H1 (cell line): ENCODE results near the gene AP4B1. TPM values are rescaled to one million over a fixed set of nuclear protein-coding genes. Genes with fewer than 3 reads are reported as not detected.

Experiments
- CTCF ChIA-PET: fragments of 300-600 bp; sonication (Branson Sonifier 250); formaldehyde crosslinking; loops from one replicate; lab custom pipeline; 2021; ENCODE audit not compliant: partially characterized antibody; lab: Charles Lee
- POLR2A ChIA-PET: fragments of 300-600 bp; sonication (Branson Sonifier 250); formaldehyde crosslinking; loops from one replicate; lab custom pipeline; 2021; ENCODE audit warnings: inconsistent platforms; ENCODE audit not compliant: partially characterized antibody; lab: Charles Lee
- DNase-seq, 2 experiments: peaks; one replicate each; pipeline versions ENCODE4 v3.0.0 to v3.0.0-alpha.2; 2010 to 2022; ENCODE audit warnings: low spot score in 2 of 2, low read depth in 1 of 2, mixed read lengths in 1 of 2
- FAIRE-seq: peaks from 2 replicates; lab custom pipeline; 2011; peaks lifted over from hg19 to GRCh38; lab: Jason Lieb, UNC
- H2AFZ ChIP-seq: 2 replicates; pipeline ENCODE4 v1.8.1; 2012; ENCODE audit warnings: low read length, inconsistent platforms
- H2AK5ac ChIP-seq: 2 replicates; pipeline ENCODE4 v1.6.1; 2013; ENCODE audit warnings: low read depth, low read length
- H2BK120ac ChIP-seq: replicated peaks from 2 replicates; pipeline ENCODE3; 2013; ENCODE audit warnings: low read depth, low read length, inconsistent platforms
- H2BK12ac ChIP-seq: 2 replicates; pipeline ENCODE4 v1.6.1; 2013; ENCODE audit warnings: low read depth, low read length
- H2BK15ac ChIP-seq: 2 replicates; pipeline ENCODE4 v1.6.1; 2013; ENCODE audit warnings: low read length
- H2BK20ac ChIP-seq: 2 replicates; pipeline ENCODE4 v1.6.1; 2013; ENCODE audit warnings: low read length
- H2BK5ac ChIP-seq: 2 replicates; pipeline ENCODE4 v1.6.1; 2013; ENCODE audit warnings: low read depth, low read length
- H3K14ac ChIP-seq: 2 replicates; pipeline ENCODE4 v1.6.1; 2013; ENCODE audit warnings: inconsistent platforms; ENCODE audit not compliant: insufficient read length
- H3K18ac ChIP-seq: 2 replicates; pipeline ENCODE4 v1.6.1; 2013; ENCODE audit warnings: low read length; ENCODE audit errors: extremely low read depth
- H3K23ac ChIP-seq: 2 replicates; pipeline ENCODE4 v1.6.1; 2013; ENCODE audit warnings: inconsistent platforms; ENCODE audit not compliant: insufficient read length
- H3K23me2 ChIP-seq: 2 replicates; pipeline ENCODE4 v1.6.1; 2013; ENCODE audit warnings: low read depth, low read length
- H3K27ac ChIP-seq: 2 replicates; pipeline ENCODE4 v1.6.1; 2011; ENCODE audit warnings: low read depth, low read length, inconsistent platforms
- H3K27me3 ChIP-seq, 4 experiments: replicated peaks in 1 of 4; 1 replicate in 1 of 4; 2 replicates in 3 of 4; pipeline versions ENCODE4 v1.6.1 to v1.8.1; 2011 to 2013; ENCODE audit warnings: low read length in 3 of 4, mild to moderate bottlenecking in 3 of 4, inconsistent platforms in 2 of 4, mixed read lengths in 2 of 4, moderate library complexity in 1 of 4; ENCODE audit not compliant: control insufficient read depth in 3 of 4, insufficient read depth in 3 of 4; ENCODE audit errors: extremely low read depth in 1 of 4
- H3K36me3 ChIP-seq, 4 experiments: 2 replicates each; pipeline versions ENCODE4 v1.6.1 to v1.8.1; 2011 to 2013; ENCODE audit warnings: mild to moderate bottlenecking in 4 of 4, low read length in 3 of 4, moderate library complexity in 2 of 4, control low read depth in 1 of 4, inconsistent platforms in 1 of 4; ENCODE audit not compliant: insufficient read depth in 4 of 4, control insufficient read depth in 2 of 4
- H3K4ac ChIP-seq: replicated peaks from 2 replicates; pipeline ENCODE3; 2013; ENCODE audit warnings: low read length, low read depth, mixed read lengths, inconsistent platforms; ENCODE audit not compliant: insufficient read length
- H3K4me1 ChIP-seq, 4 experiments: replicated peaks in 1 of 4; 1 replicate in 1 of 4; 2 replicates in 3 of 4; pipeline versions ENCODE4 v1.6.1 to v1.8.1; 2011 to 2013; ENCODE audit warnings: low read length in 3 of 4, inconsistent platforms in 2 of 4, mixed read lengths in 1 of 4; ENCODE audit not compliant: insufficient read depth in 4 of 4, control insufficient read depth in 3 of 4
- H3K4me2 ChIP-seq, 2 experiments: 2 replicates each; pipeline versions ENCODE4 v1.6.1 to v1.8.1; 2011 to 2013; ENCODE audit warnings: low read depth in 2 of 2, low read length in 2 of 2, control low read depth in 1 of 2, inconsistent platforms in 1 of 2, mild to moderate bottlenecking in 1 of 2; ENCODE audit not compliant: insufficient read depth in 1 of 2
- H3K4me3 ChIP-seq, 4 experiments: fragments of 200-600, 300-600 bp in 1 of 4; sonication (generic), shearing (Covaris generic), sonication (Bioruptor Twin) in 1 of 4; 2 replicates each; pipeline versions ENCODE4 v1.5.1 to v1.8.1; 2011 to 2016; ENCODE audit warnings: low read length in 4 of 4, low read depth in 3 of 4, control low read depth in 2 of 4, inconsistent platforms in 2 of 4, mild to moderate bottlenecking in 2 of 4, mixed read lengths in 1 of 4, moderate library complexity in 1 of 4; ENCODE audit not compliant: insufficient read depth in 2 of 4; ENCODE audit errors: extremely low read depth in 1 of 4
- H3K56ac ChIP-seq: replicated peaks from 2 replicates; pipeline ENCODE3; 2013; ENCODE audit warnings: low read depth, mild to moderate bottlenecking, mixed read lengths, low read length, inconsistent platforms; ENCODE audit not compliant: insufficient read length
- H3K79me1 ChIP-seq: 2 replicates; pipeline ENCODE4 v1.6.1; 2013; ENCODE audit warnings: low read depth, low read length, control low read depth
- H3K79me2 ChIP-seq, 2 experiments: 2 replicates each; pipeline versions ENCODE4 v1.6.1 to v1.8.1; 2012 to 2013; ENCODE audit warnings: low read length in 2 of 2, mild to moderate bottlenecking in 2 of 2, inconsistent platforms in 1 of 2; ENCODE audit not compliant: insufficient read depth in 2 of 2, control insufficient read depth in 1 of 2
- H3K9ac ChIP-seq, 4 experiments: replicated peaks in 1 of 4; 1 replicate in 1 of 4; 2 replicates in 3 of 4; pipeline versions ENCODE4 v1.6.1 to v1.8.1; 2011 to 2013; ENCODE audit warnings: low read depth in 3 of 4, low read length in 3 of 4, control low read depth in 2 of 4, mild to moderate bottlenecking in 2 of 4, moderate library complexity in 2 of 4, inconsistent platforms in 1 of 4; ENCODE audit errors: extremely low read depth in 1 of 4
- H3K9me3 ChIP-seq, 2 experiments: 2 replicates each; pipeline versions ENCODE4 v1.6.1 to v1.8.1; 2012 to 2013; ENCODE audit warnings: mild to moderate bottlenecking in 2 of 2, moderate library complexity in 2 of 2, control low read depth in 1 of 2, inconsistent platforms in 1 of 2, low read depth in 1 of 2, low read length in 1 of 2, mixed read lengths in 1 of 2; ENCODE audit not compliant: insufficient read depth in 2 of 2
- H4K20me1 ChIP-seq, 2 experiments: replicated peaks in 1 of 2; 2 replicates each; pipeline versions ENCODE3 to v1.8.1; 2011 to 2013; ENCODE audit warnings: inconsistent platforms in 2 of 2, low read length in 2 of 2, mild to moderate bottlenecking in 1 of 2; ENCODE audit not compliant: insufficient read depth in 2 of 2, control insufficient read depth in 1 of 2
- H4K5ac ChIP-seq: 2 replicates; pipeline ENCODE4 v1.6.1; 2013; ENCODE audit warnings: low read length, low read depth, mixed read lengths, inconsistent platforms; ENCODE audit not compliant: insufficient read length
- H4K8ac ChIP-seq: 2 replicates; pipeline ENCODE4 v1.8.0; 2013; ENCODE audit warnings: mild to moderate bottlenecking, moderate library complexity, low read length, inconsistent platforms; ENCODE audit not compliant: insufficient read depth; ENCODE audit errors: extremely low read depth
- H4K91ac ChIP-seq: replicated peaks from 2 replicates; pipeline ENCODE3; 2013; ENCODE audit warnings: low read length, mixed read lengths, inconsistent platforms; ENCODE audit not compliant: insufficient read length
- CREB1 ChIP-seq: IDR thresholded peaks from 2 replicates; pipeline ENCODE4 v1.6.1; 2012; ENCODE audit warnings: inconsistent platforms
- EGR1 ChIP-seq: IDR thresholded peaks from 2 replicates; pipeline ENCODE4 v1.6.1; 2011; ENCODE audit warnings: low read depth, low read length, borderline replicate concordance
- EP300 ChIP-seq, 2 experiments: IDR thresholded peaks; 1 replicate in 1 of 2; 2 replicates in 1 of 2; pipeline ENCODE4 v1.6.1; 2011 to 2012; ENCODE audit warnings: low read depth in 2 of 2, low read length in 2 of 2, mild to moderate bottlenecking in 2 of 2, borderline replicate concordance in 1 of 2, inconsistent platforms in 1 of 2, moderate library complexity in 1 of 2
- FOSL1 ChIP-seq: IDR thresholded peaks from 2 replicates; pipeline ENCODE4 v1.6.1; 2011; ENCODE audit warnings: mild to moderate bottlenecking, low read depth, low read length, moderate library complexity; ENCODE audit not compliant: insufficient read depth
- GABPA ChIP-seq: IDR thresholded peaks from 2 replicates; pipeline ENCODE4 v1.6.1; 2011; ENCODE audit warnings: mild to moderate bottlenecking, low read length, moderate library complexity, borderline replicate concordance; ENCODE audit not compliant: insufficient read depth
- HDAC6 ChIP-seq: IDR thresholded peaks from one replicate; pipeline ENCODE4 v1.7.1; 2012; ENCODE audit warnings: low read depth, mild to moderate bottlenecking, inconsistent platforms, low read length, moderate library complexity
- JUN ChIP-seq: IDR thresholded peaks from 2 replicates; pipeline ENCODE4 v1.6.1; 2011; ENCODE audit warnings: low read depth, mild to moderate bottlenecking, improper control_type of control experiment, low read length
- KDM5A ChIP-seq: fragments of 200-600 bp; IDR thresholded peaks from 2 replicates; pipeline ENCODE4 v1.7.1; 2012; ENCODE audit warnings: mild to moderate bottlenecking, low read length, inconsistent platforms, mixed read lengths
- POU5F1 ChIP-seq: IDR thresholded peaks from 2 replicates; pipeline ENCODE4 v1.6.1; 2011; ENCODE audit warnings: low read depth, mild to moderate bottlenecking, low read length, moderate library complexity
- RFX5 ChIP-seq: IDR thresholded peaks from 2 replicates; pipeline ENCODE4 v1.6.1; 2011; ENCODE audit warnings: low read depth, low read length, improper control_type of control experiment, borderline replicate concordance
- TBP ChIP-seq: IDR thresholded peaks from 2 replicates; pipeline ENCODE4 v1.6.1; 2011; ENCODE audit warnings: low read depth, low read length, improper control_type of control experiment
- YY1 ChIP-seq: IDR thresholded peaks from 2 replicates; pipeline ENCODE4 v1.6.1; 2011; ENCODE audit warnings: low read depth, mild to moderate bottlenecking, low read length
- WGBS, 2 experiments: shearing (Covaris generic) in 1 of 2; methylation state at CpG; one replicate each; pipeline versions ENCODE4 v1.1.6 to v1.1.7; 2013 to 2015; ENCODE audit warnings: low lambda C conversion rate in 2 of 2, mixed read lengths in 2 of 2, inconsistent platforms in 1 of 2, low coverage in 1 of 2, missing lambda C conversion rate in 1 of 2; ENCODE audit not compliant: insufficient replicate concordance in 2 of 2, insufficient coverage in 1 of 2, insufficient read length in 1 of 2; ENCODE audit errors: extremely low coverage in 1 of 2, missing lambda C conversion rate in 1 of 2; 5-methylcytosine and 5-hydroxymethylcytosine counted together
- polyA plus RNA-seq, 7 experiments: library from polyadenylated mRNA; depleted of rRNA in 3 of 7; stranded (reverse) in 5 of 7; unstranded in 2 of 7; fragments of >200 nt in 5 of 7; fragments of 200-250 nt in 2 of 7; gene quantifications; 1 replicate in 5 of 7; 2 replicates in 1 of 7; 4 replicates in 1 of 7; pipeline versions ENCODE4 v1.2.1 to v1.2.3, GENCODE V29; 2011 to 2013; ENCODE audit warnings: missing spikeins in 2 of 7, mixed read lengths in 2 of 7
- total RNA-seq: library from RNA; stranded (reverse); fragmentation: NEBNext Ultra II Directional; extraction: Animal tissue kit (Norgen Biotek cat#: 25700); gene quantifications from 2 replicates; pipeline ENCODE4 v1.2.1, GENCODE V29; 2021
- TF ChIP-seq, protein P1 (sequence below): IDR thresholded peaks from 2 replicates; pipeline ENCODE4 v1.6.1; 2011; ENCODE audit warnings: low read length, improper control_type of control experiment

AP4B1 gene
- total and polyA plus RNA-seq, 2 of the 8 experiments (the other 6 are each of a cell fraction or from before 2014, with no cell fraction given): 8.9 to 9.0 TPM

DNA sequence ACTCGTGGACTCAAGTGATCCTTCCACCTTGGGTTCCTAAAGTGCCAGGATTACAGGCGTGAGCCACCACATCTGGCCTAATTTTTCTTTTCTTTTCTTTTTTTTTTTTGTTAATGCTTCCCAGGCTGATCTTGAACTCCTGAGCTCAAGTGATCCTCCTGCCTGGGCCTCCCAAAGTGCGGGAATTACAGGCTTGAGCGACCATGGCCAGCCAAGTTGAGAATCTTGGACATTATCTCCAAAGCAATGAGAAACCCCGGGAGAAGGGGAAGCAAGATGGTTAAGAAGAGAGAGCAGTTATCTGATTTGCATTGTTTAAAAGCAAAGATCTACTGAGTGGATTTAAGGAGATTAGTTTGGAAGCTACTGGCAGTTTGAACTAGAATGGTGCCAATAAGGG lies 33.6 kb upstream of the AP4B1 start:
- no peak for DNase-seq
- TF ChIP-seq KDM5A (no peak), RFX5 (no peak), YY1 (no peak), CREB1 (no peak), EGR1 (no peak), FOSL1 (no peak), POU5F1 (no peak), GABPA (no peak), HDAC6 (no peak), EP300 (IDR thresholded peaks at IDR 0.05; ENCODE audit: borderline replicate concordance in 1 of 2, low read depth in 2 of 2, low read length in 2 of 2) (no peak), TBP (no peak), JUN (no peak)
- TF ChIP-seq, protein P1, sequence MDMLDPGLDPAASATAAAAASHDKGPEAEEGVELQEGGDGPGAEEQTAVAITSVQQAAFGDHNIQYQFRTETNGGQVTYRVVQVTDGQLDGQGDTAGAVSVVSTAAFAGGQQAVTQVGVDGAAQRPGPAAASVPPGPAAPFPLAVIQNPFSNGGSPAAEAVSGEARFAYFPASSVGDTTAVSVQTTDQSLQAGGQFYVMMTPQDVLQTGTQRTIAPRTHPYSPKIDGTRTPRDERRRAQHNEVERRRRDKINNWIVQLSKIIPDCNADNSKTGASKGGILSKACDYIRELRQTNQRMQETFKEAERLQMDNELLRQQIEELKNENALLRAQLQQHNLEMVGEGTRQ: no peak

More for the DNA sequence above, 33.6 kb upstream of the AP4B1 start:
- no peak overlapping the region for H4K8ac ChIP-seq
- peaks cover 5 to 22% (median 6%) of the 10 kb centered on the region in 4 experiments for H3K36me3 ChIP-seq
- FAIRE-seq: no peak
- H3K56ac ChIP-seq: no peak overlapping the region
- H3K23ac ChIP-seq: no peak overlapping the region
- H2BK120ac ChIP-seq: no peak overlapping the region
- H3K79me1 ChIP-seq: peaks cover 5% of the 10 kb centered on the region
- POLR2A ChIA-PET: interaction anchor here (1.0 to 3.7 kb wide), 3 partner anchors 8 to 33 kb away, joined by 4 to 15 read pairs (median 4); partner anchors contain the start of gene DCLRE1B
- H3K4ac ChIP-seq: no peak overlapping the region
- H4K20me1 ChIP-seq: peaks cover 1 to 12% of the 10 kb centered on the region in 2 experiments
- no peak overlapping the region for H4K5ac ChIP-seq
- no peak overlapping the region for H3K4me3 ChIP-seq
- no peak overlapping the region for H3K4me2 ChIP-seq
- H2AK5ac ChIP-seq: no peak overlapping the region
- H3K14ac ChIP-seq: no peak overlapping the region
- H2BK12ac ChIP-seq: no peak overlapping the region
- no peak overlapping the region for H2BK15ac ChIP-seq
- no peak overlapping the region for H2AFZ ChIP-seq
- H3K27me3 ChIP-seq: no peaks in the 10 kb centered on the region
- no peaks in the 10 kb centered on the region for H3K23me2 ChIP-seq
- H2BK5ac ChIP-seq: no peak overlapping the region
- no peak overlapping the region for H4K91ac ChIP-seq
- H3K9me3 ChIP-seq: no peaks in the 10 kb centered on the region
- no peak overlapping the region for H3K27ac ChIP-seq
- H3K9ac ChIP-seq: no peak overlapping the region
- H3K18ac ChIP-seq: no peak overlapping the region
- H3K4me1 ChIP-seq: peaks cover 0 to 3% (median 0%) of the 10 kb centered on the region in 4 experiments; a peak in 3 of 7 replicates
- H2BK20ac ChIP-seq: no peak overlapping the region
- 92% methylated on average over 4 of the region's 5 CpGs; no CpG with 5 or more reads in 1 of the 2 experiments for WGBS, 2 experiments
- peaks cover 15 to 72% of the 10 kb centered on the region in 2 experiments for H3K79me2 ChIP-seq
- CTCF ChIA-PET: interaction anchor here (1.6 to 1.9 kb wide), 2 partner anchors 8 to 9 kb away, joined by 4 to 5 read pairs; partner anchors contain the start of gene HIPK1
